ENCODE data around the gene PTP4A2.

GRCh38 chr1:31886866-31887265 is 51.3 kb downstream of the PTP4A2 start:
- TF ChIP-seq POLR2AphosphoS5 (IDR thresholded peaks at IDR 0.05; ENCODE audit: borderline replicate concordance, low read depth, low read length) (no peak), EZH2 (IDR thresholded peaks at IDR 0.05) (no peak)
